Right lobe of liver (tissue), 4 donors: Measurements from ENCODE around the gene MRRF.

ENCODE experiments used
- POLR2A ChIP-seq: fragments of 450-650 bp; IDR thresholded peaks from one replicate; pipeline ENCODE4 v1.6.1; 2017; ENCODE audit warnings: antibody characterized with exemption, mild to moderate bottlenecking
- TF ChIP-seq, protein P1 (sequence below), 4 donors: fragments of 200-600 bp in 3 of 4; fragments of 450-650 bp in 1 of 4; IDR thresholded peaks; one replicate each; pipeline versions ENCODE4 v1.5.1 to v1.8.0; 2016 to 2022; ENCODE audit warnings: antibody characterized with exemption in 4 of 4, mild to moderate bottlenecking in 2 of 4
- donor health status: DM: no; HTN: no; CAD: no.
- donor health status: DM: no; HTN: no; CAD: no.
- donor health status: DM: no; HTN: yes; CAD: no.

- TF ChIP-seq, protein P1, sequence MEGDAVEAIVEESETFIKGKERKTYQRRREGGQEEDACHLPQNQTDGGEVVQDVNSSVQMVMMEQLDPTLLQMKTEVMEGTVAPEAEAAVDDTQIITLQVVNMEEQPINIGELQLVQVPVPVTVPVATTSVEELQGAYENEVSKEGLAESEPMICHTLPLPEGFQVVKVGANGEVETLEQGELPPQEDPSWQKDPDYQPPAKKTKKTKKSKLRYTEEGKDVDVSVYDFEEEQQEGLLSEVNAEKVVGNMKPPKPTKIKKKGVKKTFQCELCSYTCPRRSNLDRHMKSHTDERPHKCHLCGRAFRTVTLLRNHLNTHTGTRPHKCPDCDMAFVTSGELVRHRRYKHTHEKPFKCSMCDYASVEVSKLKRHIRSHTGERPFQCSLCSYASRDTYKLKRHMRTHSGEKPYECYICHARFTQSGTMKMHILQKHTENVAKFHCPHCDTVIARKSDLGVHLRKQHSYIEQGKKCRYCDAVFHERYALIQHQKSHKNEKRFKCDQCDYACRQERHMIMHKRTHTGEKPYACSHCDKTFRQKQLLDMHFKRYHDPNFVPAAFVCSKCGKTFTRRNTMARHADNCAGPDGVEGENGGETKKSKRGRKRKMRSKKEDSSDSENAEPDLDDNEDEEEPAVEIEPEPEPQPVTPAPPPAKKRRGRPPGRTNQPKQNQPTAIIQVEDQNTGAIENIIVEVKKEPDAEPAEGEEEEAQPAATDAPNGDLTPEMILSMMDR (IDR thresholded peaks at IDR 0.05) = no peak
- TF ChIP-seq POLR2A = no peak
These were observed 650 bp downstream of the MRRF start for GRCh38 chr9:122265149-122265915.
